WTC11 (cell line): Measurements from ENCODE around the gene LBH. TPM values are rescaled to one million over a fixed set of nuclear protein-coding genes. Genes with fewer than 3 reads are reported as not detected.

ENCODE experiments used
- ATAC-seq: fragments of 200-7000 bp; cut with Tn5 transposase; 2 replicates; pipeline ENCODE4 v1.10.0; 2021; ENCODE audit warnings: mild to moderate bottlenecking, moderate library complexity
- CTCF ChIA-PET: fragments of 300-600 bp; sonication (Branson Sonifier 250); formaldehyde crosslinking; loops from one replicate; lab custom pipeline; 2021; ENCODE audit warnings: antibody characterized with exemption; lab: Charles Lee
- POLR2A ChIA-PET: fragments of 350-600 bp; sonication (Branson Sonifier 250); formaldehyde crosslinking; loops from one replicate; lab custom pipeline; 2021; ENCODE audit warnings: antibody characterized with exemption; lab: Charles Lee
- DNase-seq: peaks from one replicate; pipeline ENCODE4 v3.0.0; 2021; ENCODE audit warnings: low spot score
- H3K27ac Mint-ChIP-seq: 2 replicates; pipeline ENCODE4 v1.8.0; 2021; ENCODE audit warnings: mixed read lengths
- H3K27me3 Mint-ChIP-seq: 2 replicates; pipeline ENCODE4 v1.8.0; 2021; ENCODE audit warnings: low read depth, mild to moderate bottlenecking, moderate library complexity, mixed read lengths
- H3K36me3 Mint-ChIP-seq: 2 replicates; pipeline ENCODE4 v1.8.0; 2021; ENCODE audit warnings: mixed read lengths
- H3K4me1 Mint-ChIP-seq: 2 replicates; pipeline ENCODE4 v1.8.0; 2022; ENCODE audit warnings: mixed read lengths
- H3K4me3 Mint-ChIP-seq: 2 replicates; pipeline ENCODE4 v1.8.0; 2021; ENCODE audit warnings: mild to moderate bottlenecking, moderate library complexity, mixed read lengths
- H3K9me3 Mint-ChIP-seq: 2 replicates; pipeline ENCODE4 v1.8.0; 2021; ENCODE audit warnings: mixed read lengths
- CDX4 ChIP-seq: fragments of 250-450 bp; sonication (Bioruptor Pico); IDR thresholded peaks from 2 replicates; pipeline ENCODE4 v1.9.0; 2021; ENCODE audit warnings: moderate library complexity, mild to moderate bottlenecking, inconsistent platforms, borderline replicate concordance
- CREM ChIP-seq: sonication (generic); formaldehyde crosslinking; IDR thresholded peaks from 2 replicates; pipeline ENCODE4 v1.8.1; 2022; ENCODE audit warnings: mild to moderate bottlenecking, missing genetic modification reagents, moderate library complexity
- ESRRA ChIP-seq: sonication (generic); formaldehyde crosslinking; IDR thresholded peaks from 2 replicates; pipeline ENCODE4 v1.8.1; 2022; ENCODE audit warnings: mild to moderate bottlenecking, missing genetic modification reagents, borderline replicate concordance
- FOXJ3 ChIP-seq: sonication (generic); formaldehyde crosslinking; IDR thresholded peaks from 2 replicates; pipeline ENCODE4 v1.9.0; 2021; ENCODE audit warnings: missing genetic modification reagents, mild to moderate bottlenecking, borderline replicate concordance
- GTF2I ChIP-seq: fragments of 250-450 bp; sonication (Bioruptor Pico); conservative IDR thresholded peaks from 2 replicates; pipeline ENCODE4 v1.4.0; 2021; ENCODE audit warnings: mild to moderate bottlenecking
- MXD4 ChIP-seq: fragments of 250-450 bp; sonication (Bioruptor Pico); IDR thresholded peaks from 2 replicates; pipeline ENCODE4 v1.8.0; 2021; ENCODE audit warnings: mild to moderate bottlenecking, moderate library complexity, borderline replicate concordance
- MYBL2 ChIP-seq: sonication (generic); formaldehyde crosslinking; IDR thresholded peaks from 2 replicates; pipeline ENCODE4 v1.8.1; 2023; ENCODE audit warnings: mild to moderate bottlenecking, moderate library complexity, missing genetic modification reagents
- NR3C1 ChIP-seq: sonication (generic); formaldehyde crosslinking; conservative IDR thresholded peaks from 2 replicates; pipeline ENCODE4 v1.8.1; 2023; ENCODE audit warnings: low read depth, mild to moderate bottlenecking, missing genetic modification reagents
- OVOL2 ChIP-seq: fragments of 250-450 bp; sonication (Bioruptor Pico); IDR thresholded peaks from 2 replicates; pipeline ENCODE4 v1.9.0; 2021; ENCODE audit warnings: mild to moderate bottlenecking, borderline replicate concordance
- TCF7 ChIP-seq: sonication (generic); formaldehyde crosslinking; IDR thresholded peaks from 2 replicates; pipeline ENCODE4 v1.8.0; 2022; ENCODE audit warnings: mild to moderate bottlenecking, low read depth, missing genetic modification reagents, moderate library complexity
- TP53 ChIP-seq: sonication (generic); formaldehyde crosslinking; IDR thresholded peaks from 2 replicates; pipeline ENCODE4 v1.8.1; 2023; ENCODE audit warnings: mild to moderate bottlenecking, missing genetic modification reagents
- USF1 ChIP-seq: sonication (generic); formaldehyde crosslinking; IDR thresholded peaks from 2 replicates; pipeline ENCODE4 v1.8.0; 2022; ENCODE audit warnings: mild to moderate bottlenecking, missing genetic modification reagents
- ZNF138 ChIP-seq: sonication (generic); formaldehyde crosslinking; conservative IDR thresholded peaks from 2 replicates; pipeline ENCODE4 v1.8.1; 2022; ENCODE audit warnings: mild to moderate bottlenecking, moderate library complexity, missing genetic modification reagents
- ZNF219 ChIP-seq: sonication (generic); formaldehyde crosslinking; IDR thresholded peaks from 2 replicates; pipeline ENCODE4 v1.8.0; 2023; ENCODE audit warnings: missing genetic modification reagents, mild to moderate bottlenecking, borderline replicate concordance
- ZNF423 ChIP-seq: fragments of 250-450 bp; sonication (Bioruptor Pico); IDR thresholded peaks from 2 replicates; pipeline ENCODE4 v2.1.2; 2022; ENCODE audit warnings: mild to moderate bottlenecking, moderate library complexity
- ZNF512 ChIP-seq: sonication (generic); formaldehyde crosslinking; IDR thresholded peaks from 2 replicates; pipeline ENCODE4 v1.8.1; 2022; ENCODE audit warnings: missing genetic modification reagents, borderline replicate concordance
- total RNA-seq: library from RNA; stranded (reverse); gene quantifications from 3 replicates; pipeline ENCODE4 v1.2.3, GENCODE V29; 2021
- TF ChIP-seq, protein P1 (sequence below): sonication (generic); formaldehyde crosslinking; IDR thresholded peaks from 2 replicates; pipeline ENCODE4 v1.8.1; 2022; ENCODE audit warnings: mild to moderate bottlenecking, missing genetic modification reagents, moderate library complexity, borderline replicate concordance
- TF ChIP-seq, protein P2 (sequence below): fragments of 250-450 bp; sonication (Bioruptor Pico); IDR thresholded peaks from 2 replicates; pipeline ENCODE4 v1.8.0; 2021; ENCODE audit warnings: mild to moderate bottlenecking
- TF ChIP-seq, protein P3 (sequence below): sonication (generic); formaldehyde crosslinking; IDR thresholded peaks from 2 replicates; pipeline ENCODE4 v1.8.1; 2022; ENCODE audit warnings: low read depth, mild to moderate bottlenecking, moderate library complexity, missing genetic modification reagents, borderline replicate concordance
- TF ChIP-seq, protein P4 (sequence below): fragments of 200-600 bp; IDR thresholded peaks from 2 replicates; pipeline ENCODE4 v1.8.0; 2022; ENCODE audit warnings: antibody characterized with exemption

Gene LBH
- total RNA-seq, 1 experiment from 2014 or later = 47.3 TPM

- DNase-seq (no peak), ATAC-seq (no peak)
- no peak overlapping the region for H3K4me3 Mint-ChIP-seq
- TF ChIP-seq ESRRA (CRISPR knock-in tag) (no peak), OVOL2 (no peak)
- TF ChIP-seq, protein P1, sequence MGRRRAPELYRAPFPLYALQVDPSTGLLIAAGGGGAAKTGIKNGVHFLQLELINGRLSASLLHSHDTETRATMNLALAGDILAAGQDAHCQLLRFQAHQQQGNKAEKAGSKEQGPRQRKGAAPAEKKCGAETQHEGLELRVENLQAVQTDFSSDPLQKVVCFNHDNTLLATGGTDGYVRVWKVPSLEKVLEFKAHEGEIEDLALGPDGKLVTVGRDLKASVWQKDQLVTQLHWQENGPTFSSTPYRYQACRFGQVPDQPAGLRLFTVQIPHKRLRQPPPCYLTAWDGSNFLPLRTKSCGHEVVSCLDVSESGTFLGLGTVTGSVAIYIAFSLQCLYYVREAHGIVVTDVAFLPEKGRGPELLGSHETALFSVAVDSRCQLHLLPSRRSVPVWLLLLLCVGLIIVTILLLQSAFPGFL (CRISPR knock-in tag) = no peak
- no peak overlapping the region for H3K27ac Mint-ChIP-seq
- H3K4me1 Mint-ChIP-seq = peaks cover 23% of the 10 kb centered on the region
- CTCF ChIA-PET = interaction anchor here (0.8 to 1.2 kb wide), 3 partner anchors 19 to 491 kb away, joined by 3 to 4 read pairs (median 3); no protein-coding TSS in a partner anchor
- peaks cover under 1% of the 10 kb centered on the region; the same call in 1 of the 2 replicates for H3K27me3 Mint-ChIP-seq
- POLR2A ChIA-PET = no interaction called here
- no peaks in the 10 kb centered on the region for H3K36me3 Mint-ChIP-seq
- H3K9me3 Mint-ChIP-seq = no peaks in the 10 kb centered on the region
These were observed 11.2 kb upstream of the LBH start for GRCh38 chr2:30219886-30220875.

DNA sequence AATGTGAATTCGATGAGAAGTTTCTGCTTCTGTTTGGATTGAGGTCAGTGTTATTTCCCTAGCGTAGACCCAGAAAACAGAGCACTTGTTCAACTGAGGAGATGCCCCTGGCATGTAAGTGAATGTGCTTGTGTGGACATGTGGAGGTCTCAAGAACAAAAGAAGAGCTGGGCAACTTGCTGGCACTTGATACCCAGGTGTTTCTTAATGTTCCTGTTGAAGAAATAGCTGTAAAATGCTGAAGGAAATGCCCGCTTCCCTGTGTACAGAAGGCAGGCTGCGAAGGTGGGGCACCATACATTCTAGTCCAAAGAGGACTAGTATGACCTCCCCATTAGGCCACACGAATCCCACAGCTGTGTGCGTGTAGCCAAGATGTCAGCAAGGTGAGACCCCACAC, 9.8 kb upstream of the LBH start:
- no peak for TF ChIP-seq ZNF219 (CRISPR knock-in tag)
- no peak for TF ChIP-seq ZNF512 (CRISPR knock-in tag)
- TF ChIP-seq MXD4 (CRISPR knock-in tag) = no peak
- TF ChIP-seq ZNF138 = no peak
- TF ChIP-seq NR3C1 (CRISPR knock-in tag) = no peak
- no peak for TF ChIP-seq FOXJ3 (CRISPR knock-in tag)
- TF ChIP-seq, protein P2, sequence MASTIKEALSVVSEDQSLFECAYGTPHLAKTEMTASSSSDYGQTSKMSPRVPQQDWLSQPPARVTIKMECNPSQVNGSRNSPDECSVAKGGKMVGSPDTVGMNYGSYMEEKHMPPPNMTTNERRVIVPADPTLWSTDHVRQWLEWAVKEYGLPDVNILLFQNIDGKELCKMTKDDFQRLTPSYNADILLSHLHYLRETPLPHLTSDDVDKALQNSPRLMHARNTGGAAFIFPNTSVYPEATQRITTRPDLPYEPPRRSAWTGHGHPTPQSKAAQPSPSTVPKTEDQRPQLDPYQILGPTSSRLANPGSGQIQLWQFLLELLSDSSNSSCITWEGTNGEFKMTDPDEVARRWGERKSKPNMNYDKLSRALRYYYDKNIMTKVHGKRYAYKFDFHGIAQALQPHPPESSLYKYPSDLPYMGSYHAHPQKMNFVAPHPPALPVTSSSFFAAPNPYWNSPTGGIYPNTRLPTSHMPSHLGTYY (CRISPR knock-in tag) = no peak
- no peak for TF ChIP-seq TCF7 (CRISPR knock-in tag)
- no peak for TF ChIP-seq MYBL2
- no peak for TF ChIP-seq GTF2I
- no peak for TF ChIP-seq CDX4
- TF ChIP-seq CREM (CRISPR knock-in tag) = no peak
- TF ChIP-seq TP53 (CRISPR knock-in tag) = no peak
- TF ChIP-seq, protein P3, sequence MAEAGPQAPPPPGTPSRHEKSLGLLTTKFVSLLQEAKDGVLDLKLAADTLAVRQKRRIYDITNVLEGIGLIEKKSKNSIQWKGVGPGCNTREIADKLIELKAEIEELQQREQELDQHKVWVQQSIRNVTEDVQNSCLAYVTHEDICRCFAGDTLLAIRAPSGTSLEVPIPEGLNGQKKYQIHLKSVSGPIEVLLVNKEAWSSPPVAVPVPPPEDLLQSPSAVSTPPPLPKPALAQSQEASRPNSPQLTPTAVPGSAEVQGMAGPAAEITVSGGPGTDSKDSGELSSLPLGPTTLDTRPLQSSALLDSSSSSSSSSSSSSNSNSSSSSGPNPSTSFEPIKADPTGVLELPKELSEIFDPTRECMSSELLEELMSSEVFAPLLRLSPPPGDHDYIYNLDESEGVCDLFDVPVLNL (CRISPR knock-in tag) = no peak
- no peak for TF ChIP-seq ZNF423 (CRISPR knock-in tag)
- TF ChIP-seq USF1 (CRISPR knock-in tag) = no peak
- TF ChIP-seq, protein P4, sequence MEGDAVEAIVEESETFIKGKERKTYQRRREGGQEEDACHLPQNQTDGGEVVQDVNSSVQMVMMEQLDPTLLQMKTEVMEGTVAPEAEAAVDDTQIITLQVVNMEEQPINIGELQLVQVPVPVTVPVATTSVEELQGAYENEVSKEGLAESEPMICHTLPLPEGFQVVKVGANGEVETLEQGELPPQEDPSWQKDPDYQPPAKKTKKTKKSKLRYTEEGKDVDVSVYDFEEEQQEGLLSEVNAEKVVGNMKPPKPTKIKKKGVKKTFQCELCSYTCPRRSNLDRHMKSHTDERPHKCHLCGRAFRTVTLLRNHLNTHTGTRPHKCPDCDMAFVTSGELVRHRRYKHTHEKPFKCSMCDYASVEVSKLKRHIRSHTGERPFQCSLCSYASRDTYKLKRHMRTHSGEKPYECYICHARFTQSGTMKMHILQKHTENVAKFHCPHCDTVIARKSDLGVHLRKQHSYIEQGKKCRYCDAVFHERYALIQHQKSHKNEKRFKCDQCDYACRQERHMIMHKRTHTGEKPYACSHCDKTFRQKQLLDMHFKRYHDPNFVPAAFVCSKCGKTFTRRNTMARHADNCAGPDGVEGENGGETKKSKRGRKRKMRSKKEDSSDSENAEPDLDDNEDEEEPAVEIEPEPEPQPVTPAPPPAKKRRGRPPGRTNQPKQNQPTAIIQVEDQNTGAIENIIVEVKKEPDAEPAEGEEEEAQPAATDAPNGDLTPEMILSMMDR = no peak
- ATAC-seq = no peak
- DNase-seq = no peak
- POLR2A ChIA-PET = no interaction called here
- no peak overlapping the region for H3K4me3 Mint-ChIP-seq
- CTCF ChIA-PET = no interaction called here
- H3K9me3 Mint-ChIP-seq = no peaks in the 10 kb centered on the region
- H3K27ac Mint-ChIP-seq = no peak overlapping the region
- H3K36me3 Mint-ChIP-seq = no peaks in the 10 kb centered on the region
- H3K27me3 Mint-ChIP-seq = peaks cover 3% of the 10 kb centered on the region; the same call in 1 of the 2 replicates
- peaks cover 33% of the 10 kb centered on the region for H3K4me1 Mint-ChIP-seq
